ENCODE data around the gene EPHA8.

DNA sequence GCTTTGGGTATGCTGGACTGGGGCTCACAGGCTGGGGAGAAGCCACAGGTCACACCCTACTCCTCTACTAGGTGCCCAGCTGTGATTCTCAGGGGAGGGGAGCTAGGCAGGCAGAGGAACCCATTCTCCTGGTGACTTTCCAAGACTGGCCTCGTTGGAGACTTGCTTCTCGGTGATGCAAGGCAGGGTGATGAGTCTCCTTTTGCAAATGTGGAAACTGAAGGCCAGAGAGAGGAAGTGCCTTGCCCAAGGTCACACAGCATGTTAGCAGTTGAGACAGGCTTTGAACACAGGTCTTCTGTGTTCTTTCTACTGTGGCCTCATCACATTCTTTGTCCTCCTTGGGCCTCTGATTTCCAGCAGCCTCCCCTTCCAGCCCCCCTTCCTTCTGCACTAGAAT lies 52.6 kb downstream of the EPHA8 start:
- TF ChIP-seq, protein P1, sequence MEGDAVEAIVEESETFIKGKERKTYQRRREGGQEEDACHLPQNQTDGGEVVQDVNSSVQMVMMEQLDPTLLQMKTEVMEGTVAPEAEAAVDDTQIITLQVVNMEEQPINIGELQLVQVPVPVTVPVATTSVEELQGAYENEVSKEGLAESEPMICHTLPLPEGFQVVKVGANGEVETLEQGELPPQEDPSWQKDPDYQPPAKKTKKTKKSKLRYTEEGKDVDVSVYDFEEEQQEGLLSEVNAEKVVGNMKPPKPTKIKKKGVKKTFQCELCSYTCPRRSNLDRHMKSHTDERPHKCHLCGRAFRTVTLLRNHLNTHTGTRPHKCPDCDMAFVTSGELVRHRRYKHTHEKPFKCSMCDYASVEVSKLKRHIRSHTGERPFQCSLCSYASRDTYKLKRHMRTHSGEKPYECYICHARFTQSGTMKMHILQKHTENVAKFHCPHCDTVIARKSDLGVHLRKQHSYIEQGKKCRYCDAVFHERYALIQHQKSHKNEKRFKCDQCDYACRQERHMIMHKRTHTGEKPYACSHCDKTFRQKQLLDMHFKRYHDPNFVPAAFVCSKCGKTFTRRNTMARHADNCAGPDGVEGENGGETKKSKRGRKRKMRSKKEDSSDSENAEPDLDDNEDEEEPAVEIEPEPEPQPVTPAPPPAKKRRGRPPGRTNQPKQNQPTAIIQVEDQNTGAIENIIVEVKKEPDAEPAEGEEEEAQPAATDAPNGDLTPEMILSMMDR (IDR thresholded peaks at IDR 0.05) = no peak
- no peak for TF ChIP-seq ZBTB21 (CRISPR knock-in tag; IDR thresholded peaks at IDR 0.05; ENCODE audit: borderline replicate concordance)
